SIG-M5 (cell line): ENCODE data around the gene EGFR.

Source experiments
- DNase-seq: peaks from one replicate; lab custom pipeline; 2025; lab: John Stamatoyannopoulos, UW

The EGFR gene

GRCh38 chr7:55036950-55037736 lies 18.3 kb downstream of the EGFR start:
- DNase-seq = no peak

- no peak for DNase-seq
Measured at GRCh38 chr7:55043691-55044370, 25.0 kb downstream of the EGFR start.

DNA sequence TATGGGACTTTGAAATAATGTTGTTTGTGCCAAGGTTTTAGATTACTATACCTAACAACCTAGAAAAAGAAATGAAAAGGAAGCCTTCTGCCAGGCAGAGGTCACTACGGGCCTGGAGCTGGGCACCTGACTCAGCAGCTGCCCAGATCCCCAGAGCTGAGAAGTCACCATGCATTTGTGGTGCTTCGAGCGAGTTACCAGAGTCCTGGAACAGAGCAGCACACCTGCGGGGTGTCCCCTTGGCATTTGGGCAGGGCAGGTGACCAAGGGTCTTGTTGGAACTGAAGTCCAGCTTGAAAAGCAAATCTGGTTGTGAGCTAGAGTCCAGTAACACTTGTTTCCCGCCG lies 25.5 kb downstream of the EGFR start:
- no peak for DNase-seq

- no peak for DNase-seq
Measured at GRCh38 chr7:55044791-55045190, 26.0 kb downstream of the EGFR start.

DNA sequence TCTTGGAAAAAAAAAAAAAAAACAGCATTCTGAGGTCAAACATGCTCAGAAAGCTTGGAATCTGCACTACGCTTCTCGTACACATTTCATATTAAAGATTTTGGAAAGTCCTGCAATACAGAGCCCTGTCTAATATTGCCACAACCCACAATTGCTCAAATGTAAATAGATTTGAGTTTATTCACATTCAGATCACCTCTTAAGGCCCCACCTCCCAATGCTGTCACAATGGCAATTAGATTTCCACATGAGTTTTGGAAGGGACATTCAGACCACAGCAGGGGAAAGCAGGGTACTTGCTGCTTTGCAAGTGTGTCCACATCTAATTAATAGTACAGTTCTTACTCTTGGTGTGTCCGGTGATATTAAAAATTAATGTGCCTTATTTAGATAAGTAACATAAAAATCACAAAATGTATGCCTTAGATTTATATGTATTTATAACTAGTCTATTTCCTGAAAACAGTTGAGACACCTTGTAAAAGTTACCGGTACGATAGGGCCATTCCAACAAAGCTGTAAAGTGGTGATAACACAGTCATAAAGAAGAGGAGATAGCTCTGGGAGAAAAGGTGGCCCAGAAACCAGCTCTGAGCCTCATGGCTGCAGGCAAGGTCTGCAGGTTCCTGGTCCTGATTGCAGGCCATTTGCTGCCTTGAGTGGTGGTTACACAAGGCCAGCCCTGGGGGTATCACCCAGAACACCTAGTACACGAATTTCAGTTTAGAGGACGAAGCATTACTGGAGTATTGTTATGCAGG lies 27.9 kb downstream of the EGFR start:
- no peak for DNase-seq

GRCh38 chr7:55048221-55048859 lies 29.5 kb downstream of the EGFR start:
- DNase-seq = no peak

GRCh38 chr7:55050281-55050680 lies 31.5 kb downstream of the EGFR start:
- no peak for DNase-seq

GRCh38 chr7:55052081-55052480 lies 33.3 kb downstream of the EGFR start:
- DNase-seq = no peak

GRCh38 chr7:55052741-55053427 lies 34.1 kb downstream of the EGFR start:
- no peak for DNase-seq

DNA sequence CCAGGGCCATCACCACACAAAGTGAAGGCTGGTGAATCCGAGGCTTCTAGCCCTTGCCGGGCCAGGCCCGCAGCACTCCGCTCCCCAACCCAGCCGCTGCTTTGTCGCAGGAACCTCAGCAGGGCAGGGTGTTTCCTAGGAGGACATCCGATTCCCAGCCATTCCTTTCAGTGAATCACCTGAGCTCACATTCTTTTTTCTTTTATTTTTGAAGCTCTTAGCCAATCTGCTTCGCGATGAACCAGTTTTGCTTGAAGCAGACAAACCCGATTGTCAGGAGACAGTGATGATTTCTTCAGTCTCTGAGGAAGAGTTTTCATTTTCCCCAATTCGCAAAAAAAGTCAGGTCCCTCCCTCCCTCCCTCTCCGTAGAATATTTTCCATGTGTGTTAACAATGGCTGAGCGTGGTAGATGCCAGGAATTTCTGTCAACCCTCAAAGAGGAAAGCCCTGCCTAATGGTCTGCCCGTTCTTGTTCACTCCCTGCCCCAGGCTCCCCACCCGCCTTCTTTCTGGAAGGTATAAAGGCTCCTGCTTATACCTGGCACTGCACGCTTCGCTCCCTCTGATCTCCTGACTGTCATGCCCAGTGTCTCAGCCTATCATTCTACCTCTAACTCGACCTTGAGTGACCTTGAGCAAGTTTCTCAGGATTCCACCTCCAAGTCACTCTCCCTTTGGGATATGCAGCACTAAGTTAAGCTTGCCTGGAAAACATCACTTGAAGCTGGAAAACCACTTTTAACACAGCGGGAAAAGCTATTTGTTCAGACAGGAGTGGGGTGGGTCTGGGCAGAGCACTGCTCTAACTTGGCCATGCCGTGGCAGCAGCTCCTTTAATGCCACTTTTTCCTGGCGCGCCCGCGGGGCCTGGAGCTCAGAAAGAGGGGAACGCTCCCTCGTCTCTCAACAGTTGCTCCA lies 35.1 kb downstream of the EGFR start:
- DNase-seq = no peak

DNA sequence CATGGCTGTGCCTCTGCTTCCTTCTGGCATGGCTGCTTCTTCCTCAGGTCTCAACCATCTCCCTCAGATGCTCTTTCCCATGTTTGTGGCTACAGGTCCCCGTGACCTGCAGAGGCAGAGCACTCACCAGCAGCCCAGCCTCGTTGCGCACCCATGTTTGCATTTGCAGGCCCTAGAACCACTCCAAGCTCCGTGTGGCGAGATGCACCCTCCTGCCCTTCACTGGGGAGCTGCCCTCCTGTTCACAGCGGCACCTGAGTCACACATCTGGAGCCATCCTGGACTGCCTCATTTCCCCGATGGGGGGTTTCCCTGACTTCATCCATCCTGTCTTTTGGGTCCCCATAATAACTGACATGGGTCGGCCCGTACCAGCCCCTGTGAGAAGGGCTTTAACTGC lies 35.9 kb downstream of the EGFR start:
- DNase-seq = no peak

- no peak for DNase-seq
Measured at GRCh38 chr7:55055479-55055878, 36.7 kb downstream of the EGFR start.

GRCh38 chr7:55056068-55056467 lies 37.3 kb downstream of the EGFR start:
- DNase-seq = no peak

GRCh38 chr7:55056577-55057480 lies 38.0 kb downstream of the EGFR start:
- no peak for DNase-seq

DNA sequence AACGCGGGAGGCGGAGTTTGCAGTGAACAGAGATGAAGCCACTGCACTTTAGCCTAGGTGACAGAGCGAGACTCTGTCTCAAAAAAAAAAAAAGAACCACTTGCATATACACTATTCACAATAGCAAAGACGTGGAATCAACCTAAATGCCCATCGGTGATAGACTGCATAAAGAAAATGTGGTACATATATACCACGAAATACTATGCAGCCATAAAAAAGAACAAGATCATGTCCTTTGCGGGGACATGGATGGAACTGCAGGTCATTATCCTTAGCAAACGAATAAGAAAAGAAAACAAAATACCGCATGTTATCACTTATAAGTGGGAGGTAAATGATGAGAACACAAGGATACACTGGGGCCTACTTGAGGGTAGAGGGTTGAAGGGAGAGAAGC lies 39.5 kb downstream of the EGFR start:
- DNase-seq = no peak

DNA sequence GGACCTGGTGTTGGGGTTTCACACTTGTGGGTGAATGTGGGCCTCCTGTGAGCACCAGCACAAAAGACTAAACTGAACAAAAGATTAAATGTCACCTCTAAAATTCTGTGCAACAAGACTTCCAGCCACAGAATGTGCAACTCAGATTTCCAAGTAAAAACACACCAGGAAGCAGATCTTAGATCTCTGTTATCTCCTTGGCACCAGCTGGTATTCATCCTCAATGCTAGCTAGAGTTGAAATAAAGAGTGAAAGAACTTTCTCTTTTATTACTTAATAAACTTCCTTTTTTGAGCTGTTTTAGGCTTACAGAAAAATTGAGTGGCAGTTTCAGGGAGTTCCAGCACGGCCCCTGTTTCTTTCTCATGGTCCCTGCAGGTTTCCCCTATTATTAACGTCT lies 40.2 kb downstream of the EGFR start:
- no peak for DNase-seq

DNA sequence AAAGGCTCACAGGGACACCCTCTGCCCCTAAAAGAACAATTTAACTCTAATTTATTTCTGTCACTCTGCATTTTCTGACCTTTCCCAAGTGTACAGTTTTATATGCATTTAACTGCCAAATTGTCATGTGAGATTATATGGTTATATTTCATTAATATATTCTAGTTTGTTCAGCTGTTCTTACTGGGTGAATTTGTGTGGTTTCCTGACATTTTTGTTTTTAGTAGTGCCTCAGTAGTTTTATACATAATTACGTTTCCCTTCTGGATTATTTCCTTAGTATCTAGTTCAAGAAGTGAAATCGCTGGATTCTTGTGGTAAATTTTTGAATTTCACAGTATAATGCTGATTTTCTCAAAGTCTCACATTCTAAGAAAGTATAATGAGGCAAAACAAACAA lies 41.3 kb downstream of the EGFR start:
- DNase-seq = no peak

DNA sequence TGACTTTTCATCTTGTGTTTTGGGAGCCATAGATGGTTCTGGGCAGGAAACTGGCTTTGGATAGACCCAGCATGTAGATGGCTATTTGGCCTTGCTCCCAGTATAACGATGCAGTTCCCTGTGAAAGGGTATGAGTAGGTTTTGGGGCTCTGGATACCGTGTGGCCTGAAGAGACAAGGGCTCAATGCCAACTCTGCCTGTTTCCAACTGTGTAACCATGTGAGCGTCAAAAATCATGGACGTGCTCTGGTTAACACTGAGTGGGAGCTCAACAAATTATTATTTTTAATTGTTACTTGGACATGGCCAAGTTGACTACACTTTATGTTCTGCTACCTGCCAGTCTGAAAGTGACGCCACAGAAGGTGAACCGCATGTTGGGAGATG lies 41.8 kb downstream of the EGFR start:
- no peak for DNase-seq

DNA sequence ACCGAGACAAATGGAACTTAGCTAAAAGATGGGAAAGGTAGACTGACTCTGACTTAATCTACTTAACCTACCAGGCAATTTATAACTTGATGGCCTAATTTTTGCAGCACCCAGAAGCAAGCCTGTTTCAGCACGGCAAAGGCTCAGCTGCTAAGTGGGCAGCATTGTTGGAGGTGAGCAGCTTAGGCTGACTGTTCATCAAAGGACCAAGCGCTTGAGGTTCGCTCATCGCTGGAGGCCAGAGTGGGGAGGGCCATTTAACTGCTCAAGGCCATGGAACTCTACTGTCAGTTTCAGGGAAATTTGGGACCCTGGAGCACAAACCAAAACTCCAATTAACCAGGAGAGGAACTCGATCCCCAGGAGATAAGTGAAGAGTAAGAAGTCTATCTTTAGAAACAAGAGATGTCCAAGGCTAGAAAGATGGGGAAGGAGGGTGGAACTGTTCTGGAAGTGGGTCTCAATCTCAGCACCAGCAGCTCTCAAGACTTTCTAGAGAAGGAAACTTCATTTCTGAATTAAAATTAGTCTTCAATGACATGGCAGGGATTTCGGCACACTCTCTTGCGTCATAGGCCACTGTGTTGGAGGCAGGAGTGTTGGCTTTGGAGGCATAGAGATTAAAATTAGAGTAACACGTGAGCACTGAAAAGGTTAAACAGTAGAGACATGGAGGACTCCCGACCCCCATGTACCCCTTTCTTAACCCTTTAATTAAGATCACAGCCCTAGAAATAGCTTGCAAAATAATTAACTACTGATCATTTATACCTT lies 43.1 kb downstream of the EGFR start:
- DNase-seq = no peak
